ENCODE data around the gene EXOC7.
"Not testable (repeated sequence)": the region's sequence is repeated elsewhere in the genome, so short reads cannot be mapped to it uniquely, and the experiment has no call there.

Gene EXOC7

GRCh38 chr17:76076146-76076764, 27.3 kb downstream of the EXOC7 start:
- no peak for DNase-seq (ENCODE audit: low read depth)

- DNase-seq (ENCODE audit: low read depth), result no peak
Observed at GRCh38 chr17:76075364-76076145, 28.0 kb downstream of the EXOC7 start.

- DNase-seq (ENCODE audit: low read depth), result no peak
Observed at GRCh38 chr17:76074390-76075363, 28.9 kb downstream of the EXOC7 start, which contains the start of gene GALR2. Gene GALR2 (plus strand): TSS chr17:76074781. CDS start chr17:76074884, 103 bp downstream.

GRCh38 chr17:76072148-76072858, 31.3 kb downstream of the EXOC7 start, which contains the start of gene SRP68:
Gene SRP68 (minus strand): TSS chr17:76072517. CDS start chr17:76072491, 26 bp downstream.
- peak; percentile 80 for DNase-seq (ENCODE audit: low read depth)

- DNase-seq (ENCODE audit: low read depth), result no peak
Observed at GRCh38 chr17:76071531-76072147, 31.9 kb downstream of the EXOC7 start.

- no peak for DNase-seq (ENCODE audit: low read depth)
Observed at GRCh38 chr17:76065775-76066174, 37.8 kb downstream of the EXOC7 start.

- DNase-seq (ENCODE audit: low read depth), result no peak
Observed at GRCh38 chr17:76063875-76064546, 39.6 kb downstream of the EXOC7 start.

- not testable (repeated sequence) for DNase-seq (ENCODE audit: low read depth)
Observed at GRCh38 chr17:76058264-76058663, 45.3 kb downstream of the EXOC7 start.

- DNase-seq (ENCODE audit: low read depth), result no peak
Observed at GRCh38 chr17:76056882-76057281, 46.7 kb downstream of the EXOC7 start.

GRCh38 chr17:76054112-76054476, 49.5 kb downstream of the EXOC7 start:
- DNase-seq (ENCODE audit: low read depth), result no peak

- DNase-seq (ENCODE audit: low read depth), result no peak
Observed at GRCh38 chr17:76053246-76054111, 50.1 kb downstream of the EXOC7 start.

GRCh38 chr17:76051561-76051960, 52.0 kb downstream of the EXOC7 start:
- DNase-seq (ENCODE audit: low read depth), result no peak

- no peak for DNase-seq (ENCODE audit: low read depth)
Observed at GRCh38 chr17:76050538-76051467, 52.8 kb downstream of the EXOC7 start.

GRCh38 chr17:76049836-76050537, 53.6 kb downstream of the EXOC7 start:
- no peak for DNase-seq (ENCODE audit: low read depth)

- DNase-seq (ENCODE audit: low read depth), result no peak
Observed at GRCh38 chr17:76049239-76049638, 54.3 kb downstream of the EXOC7 start.

- DNase-seq (ENCODE audit: low read depth), result no peak
Observed at GRCh38 chr17:76048711-76049110, 54.9 kb downstream of the EXOC7 start.

GRCh38 chr17:76048025-76048605, 55.5 kb downstream of the EXOC7 start:
- DNase-seq (ENCODE audit: low read depth), result no peak

All from stimulated activated CD8-positive, alpha-beta memory T cell treated with anti-CD3 and anti-CD28 coated beads, Interleukin-4, amount 100 ng/mL, for 24 hours (primary cell).